AG10803 (cell line): ENCODE data around the gene GDF7.

Source experiments
- DNase-seq: peaks from one replicate; pipeline ENCODE4 v3.0.0; 2010; ENCODE audit warnings: low read depth
- H3K4me3 ChIP-seq: 2 replicates; pipeline ENCODE4 v1.5.1; 2011; ENCODE audit warnings: mild to moderate bottlenecking, low read length, control low read depth
- CTCF ChIP-seq: conservative IDR thresholded peaks from 2 replicates; pipeline ENCODE4 v1.5.1; 2011; ENCODE audit warnings: mild to moderate bottlenecking, low read length, control low read depth, inconsistent platforms

Gene GDF7

GRCh38 chr2:20649576-20649975 lies 17.4 kb upstream of the GDF7 start:
- no peak for DNase-seq
- no peak overlapping the region for H3K4me3 ChIP-seq
- no peak for TF ChIP-seq CTCF

GRCh38 chr2:20649976-20650375 lies 17.0 kb upstream of the GDF7 start:
- no peak for TF ChIP-seq CTCF
- no peak for DNase-seq
- peak overlapping the region; percentile 92 for H3K4me3 ChIP-seq

DNA sequence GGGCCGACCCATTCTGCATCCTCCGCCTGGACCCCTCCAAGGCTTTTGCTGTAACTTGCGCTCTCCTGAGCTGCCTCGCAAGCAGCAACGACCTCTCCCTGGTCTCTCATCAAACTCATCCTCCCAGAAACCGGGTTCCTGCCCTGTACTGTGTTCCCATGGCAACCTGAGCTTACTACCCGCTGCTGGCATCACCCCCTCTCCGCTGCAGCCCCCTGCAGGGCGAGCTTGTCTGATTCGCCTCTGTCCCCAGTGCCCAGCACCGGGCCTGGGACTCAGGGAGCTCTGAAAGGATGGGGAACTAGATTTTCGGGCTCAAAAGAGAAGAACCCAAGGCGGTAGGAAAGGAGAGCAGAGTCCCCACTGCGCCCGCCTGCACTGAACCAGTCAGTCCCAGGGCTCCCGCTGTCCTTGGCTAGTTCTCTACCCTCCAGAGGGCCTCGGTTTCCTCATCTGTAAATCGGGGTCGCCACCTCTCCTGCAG lies 16.5 kb upstream of the GDF7 start:
- DNase-seq: peak; percentile 41
- no peak for TF ChIP-seq CTCF
- H3K4me3 ChIP-seq: peak overlapping the region; percentile 92

DNA sequence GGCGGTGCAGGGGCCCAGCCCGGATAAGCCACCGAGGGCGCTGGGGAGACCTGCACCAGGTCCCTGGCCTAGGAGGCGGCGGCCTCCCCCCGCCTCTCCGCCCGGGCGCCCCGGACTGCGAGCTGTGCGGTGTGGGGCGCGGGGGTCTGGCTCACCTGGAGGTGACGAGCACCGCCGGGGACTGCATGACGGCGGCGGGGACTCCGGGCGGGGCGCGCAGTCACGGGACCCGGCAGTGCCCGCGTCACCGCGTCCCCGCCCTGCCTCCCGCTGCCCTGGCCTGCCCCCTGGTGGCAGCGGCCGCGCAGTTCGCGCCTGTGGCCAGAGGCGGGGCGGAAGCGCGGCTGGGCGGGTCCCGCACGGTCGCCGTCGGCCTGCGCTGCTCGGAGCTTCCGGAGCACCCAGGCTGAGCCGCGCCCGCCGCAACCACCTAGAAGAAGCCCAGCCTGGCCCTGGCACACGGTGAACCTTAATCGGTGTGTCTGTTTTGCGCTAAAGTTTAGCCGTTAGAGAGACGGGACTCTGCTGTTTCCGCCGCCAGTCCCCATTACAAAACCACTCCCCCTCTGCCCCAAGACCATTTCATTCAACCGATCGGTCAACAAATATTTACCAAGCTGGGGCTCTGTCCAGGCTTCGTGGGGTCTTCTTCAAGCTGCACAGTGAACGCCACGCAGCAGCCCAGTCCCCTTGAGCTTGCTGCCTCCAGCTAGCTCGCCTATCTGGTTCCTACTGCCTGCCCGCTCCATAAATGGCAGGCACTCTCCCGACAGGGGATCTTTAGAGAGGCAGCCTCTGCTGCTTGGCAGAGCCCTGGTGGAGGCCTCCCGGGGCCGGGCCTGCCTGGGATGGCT lies 15.8 kb upstream of the GDF7 start, which contains the start of gene HS1BP3:
Gene HS1BP3, minus strand, starts transcription at position 222 of the 854 bp plus-strand sequence. Its CDS starts 35 bp downstream, at position 187.
- H3K4me3 ChIP-seq: peak within 1 kb of the TSS; percentile 92
- DNase-seq: peak; percentile 71
- TF ChIP-seq CTCF: peak; percentile 34

- TF ChIP-seq CTCF: no peak
- no peak for DNase-seq
- H3K4me3 ChIP-seq: peak overlapping the region; percentile 74
These were observed 15.2 kb upstream of the GDF7 start for GRCh38 chr2:20651731-20652099.

DNA sequence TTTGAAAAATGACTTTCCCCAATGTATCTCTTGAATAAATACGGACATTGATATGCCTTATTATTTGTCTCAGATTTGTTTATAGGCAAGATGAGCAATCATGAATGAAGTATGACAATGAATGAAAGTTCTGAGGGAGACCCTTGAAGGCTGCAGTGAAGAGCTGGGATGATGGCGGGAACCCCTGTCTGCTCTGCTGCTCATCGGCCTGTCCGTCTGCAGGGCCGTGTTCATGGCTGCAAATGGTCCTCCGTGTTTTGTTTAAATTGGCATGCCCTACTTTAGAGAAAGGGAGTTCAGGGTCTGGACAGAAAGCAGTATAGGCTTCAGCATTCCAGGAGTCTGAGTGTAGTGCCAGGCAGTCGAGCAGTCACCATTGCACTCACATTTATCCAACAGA lies 14.8 kb upstream of the GDF7 start:
- H3K4me3 ChIP-seq: no peak overlapping the region
- DNase-seq: no peak
- TF ChIP-seq CTCF: no peak
